OCI-LY1 (cell line): ENCODE data around the gene IDUA.

Experiments used
- H2AFZ ChIP-seq: fragments of 200-600 bp; sonication (generic), shearing (Covaris generic); 2 replicates; pipeline ENCODE4 v1.6.0; 2014; ENCODE audit warnings: antibody characterized with exemption, mild to moderate bottlenecking, low read length
- H3F3A ChIP-seq: fragments of 200-600 bp; sonication (generic), shearing (Covaris generic); 2 replicates; pipeline ENCODE4 v1.6.0; 2014; ENCODE audit warnings: mild to moderate bottlenecking, antibody characterized with exemption, low read length, moderate library complexity; ENCODE audit not compliant: insufficient read depth
- H3K27ac ChIP-seq: fragments of 200-600 bp; sonication (generic); 2 replicates; pipeline ENCODE4 v1.5.1; 2014; ENCODE audit warnings: low read length, mixed run types, mild to moderate bottlenecking, low read depth; ENCODE audit not compliant: poor library complexity, severe bottlenecking
- H3K27me3 ChIP-seq: fragments of 200-600 bp; sonication (generic); 2 replicates; pipeline ENCODE4 v1.6.0; 2014; ENCODE audit warnings: antibody characterized with exemption, mild to moderate bottlenecking, low read length, moderate library complexity; ENCODE audit not compliant: insufficient read depth
- H3K36me3 ChIP-seq: fragments of 200-600 bp; sonication (generic); 2 replicates; pipeline ENCODE4 v1.6.1; 2014; ENCODE audit warnings: mild to moderate bottlenecking, antibody characterized with exemption, low read length, moderate library complexity, mixed read lengths; ENCODE audit not compliant: insufficient read depth
- H3K4me1 ChIP-seq: fragments of 200-600 bp; sonication (generic); 2 replicates; pipeline ENCODE4 v1.5.1; 2014; ENCODE audit warnings: mild to moderate bottlenecking, low read length, moderate library complexity; ENCODE audit not compliant: insufficient read depth, severe bottlenecking
- H3K4me2 ChIP-seq: fragments of 200-600 bp; sonication (generic), shearing (Covaris generic); 2 replicates; pipeline ENCODE4 v1.6.1; 2014; ENCODE audit warnings: low read length
- H3K4me3 ChIP-seq: fragments of 200-600 bp; sonication (generic); 2 replicates; pipeline ENCODE4 v1.5.1; 2014; ENCODE audit warnings: low read length, low read depth, mild to moderate bottlenecking, mixed read lengths; ENCODE audit not compliant: poor library complexity, severe bottlenecking
- H3K79me2 ChIP-seq: fragments of 200-600 bp; shearing (Covaris generic); 2 replicates; pipeline ENCODE4 v1.6.1; 2016; ENCODE audit warnings: mixed run types, low read length, mixed read lengths; ENCODE audit not compliant: insufficient read depth
- H3K9ac ChIP-seq: fragments of 200-600 bp; sonication (generic), shearing (Covaris generic); 2 replicates; pipeline ENCODE4 v1.6.1; 2014; ENCODE audit warnings: mild to moderate bottlenecking, low read length, mixed read lengths
- H3K9me2 ChIP-seq: fragments of 200-600 bp; sonication (generic), shearing (Covaris generic); 2 replicates; pipeline ENCODE4 v1.6.1; 2014; ENCODE audit warnings: low read depth, mild to moderate bottlenecking, low read length, mixed read lengths
- H3K9me3 ChIP-seq: fragments of 200-600 bp; shearing (Covaris generic); 2 replicates; pipeline ENCODE4 v1.6.1; 2014; ENCODE audit warnings: low read length, mixed read lengths
- H4K20me1 ChIP-seq: fragments of 200-600 bp; sonication (generic), shearing (Covaris generic); 2 replicates; pipeline ENCODE4 v1.6.0; 2016; ENCODE audit warnings: mild to moderate bottlenecking, low read length; ENCODE audit not compliant: insufficient read depth
- EZH2 ChIP-seq: fragments of 200-600 bp; sonication (generic), shearing (Covaris generic); IDR thresholded peaks from 2 replicates; pipeline ENCODE4 v1.8.0; 2017; ENCODE audit warnings: borderline replicate concordance, mixed run types, mild to moderate bottlenecking, antibody characterized with exemption, low read length, moderate library complexity, mixed read lengths
- TF ChIP-seq, protein P1 (sequence below): fragments of 200-600 bp; sonication (generic), shearing (Covaris generic); IDR thresholded peaks from 2 replicates; pipeline ENCODE4 v1.5.1; 2017; ENCODE audit warnings: mild to moderate bottlenecking, antibody characterized with exemption, low read length, moderate library complexity, mixed read lengths

Gene IDUA

GRCh38 chr4:1040344-1041146, 53.7 kb downstream of the IDUA start:
- H3K27ac ChIP-seq: no peak overlapping the region
- H3K9me3 ChIP-seq: no peaks in the 10 kb centered on the region
- H3K4me1 ChIP-seq: no peaks in the 10 kb centered on the region
- no peaks in the 10 kb centered on the region for H4K20me1 ChIP-seq
- no peaks in the 10 kb centered on the region for H3F3A ChIP-seq
- no peaks in the 10 kb centered on the region for H3K79me2 ChIP-seq
- no peak for TF ChIP-seq EZH2
- TF ChIP-seq, protein P1, sequence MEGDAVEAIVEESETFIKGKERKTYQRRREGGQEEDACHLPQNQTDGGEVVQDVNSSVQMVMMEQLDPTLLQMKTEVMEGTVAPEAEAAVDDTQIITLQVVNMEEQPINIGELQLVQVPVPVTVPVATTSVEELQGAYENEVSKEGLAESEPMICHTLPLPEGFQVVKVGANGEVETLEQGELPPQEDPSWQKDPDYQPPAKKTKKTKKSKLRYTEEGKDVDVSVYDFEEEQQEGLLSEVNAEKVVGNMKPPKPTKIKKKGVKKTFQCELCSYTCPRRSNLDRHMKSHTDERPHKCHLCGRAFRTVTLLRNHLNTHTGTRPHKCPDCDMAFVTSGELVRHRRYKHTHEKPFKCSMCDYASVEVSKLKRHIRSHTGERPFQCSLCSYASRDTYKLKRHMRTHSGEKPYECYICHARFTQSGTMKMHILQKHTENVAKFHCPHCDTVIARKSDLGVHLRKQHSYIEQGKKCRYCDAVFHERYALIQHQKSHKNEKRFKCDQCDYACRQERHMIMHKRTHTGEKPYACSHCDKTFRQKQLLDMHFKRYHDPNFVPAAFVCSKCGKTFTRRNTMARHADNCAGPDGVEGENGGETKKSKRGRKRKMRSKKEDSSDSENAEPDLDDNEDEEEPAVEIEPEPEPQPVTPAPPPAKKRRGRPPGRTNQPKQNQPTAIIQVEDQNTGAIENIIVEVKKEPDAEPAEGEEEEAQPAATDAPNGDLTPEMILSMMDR: no peak
- H3K9ac ChIP-seq: no peak overlapping the region
- no peaks in the 10 kb centered on the region for H3K36me3 ChIP-seq
- no peaks in the 10 kb centered on the region for H3K27me3 ChIP-seq
- H2AFZ ChIP-seq: no peak overlapping the region
- no peaks in the 10 kb centered on the region for H3K9me2 ChIP-seq
- no peak overlapping the region for H3K4me3 ChIP-seq
- no peak overlapping the region for H3K4me2 ChIP-seq

- no peaks in the 10 kb centered on the region for H3F3A ChIP-seq
- H3K4me1 ChIP-seq: no peaks in the 10 kb centered on the region
- H3K4me3 ChIP-seq: no peak overlapping the region
- no peaks in the 10 kb centered on the region for H3K27me3 ChIP-seq
- no peaks in the 10 kb centered on the region for H3K9me2 ChIP-seq
- H3K9me3 ChIP-seq: no peaks in the 10 kb centered on the region
- no peak overlapping the region for H3K27ac ChIP-seq
- H3K36me3 ChIP-seq: no peaks in the 10 kb centered on the region
- H2AFZ ChIP-seq: no peak overlapping the region
- no peak overlapping the region for H3K4me2 ChIP-seq
- no peaks in the 10 kb centered on the region for H4K20me1 ChIP-seq
- H3K9ac ChIP-seq: no peak overlapping the region
- no peaks in the 10 kb centered on the region for H3K79me2 ChIP-seq
- no peak for TF ChIP-seq EZH2
- TF ChIP-seq, protein P1: no peak
Observed at GRCh38 chr4:1041147-1041935, 54.5 kb downstream of the IDUA start.

GRCh38 chr4:1041936-1042330, 55.1 kb downstream of the IDUA start:
- no peak overlapping the region for H3K4me2 ChIP-seq
- H2AFZ ChIP-seq: no peak overlapping the region

More at GRCh38 chr4:1041936-1042330, 55.1 kb downstream of the IDUA start:
- H3K9me2 ChIP-seq: no peaks in the 10 kb centered on the region
- no peaks in the 10 kb centered on the region for H4K20me1 ChIP-seq
- H3K4me3 ChIP-seq: no peak overlapping the region
- H3K27me3 ChIP-seq: no peaks in the 10 kb centered on the region
- H3K9ac ChIP-seq: no peak overlapping the region
- no peaks in the 10 kb centered on the region for H3K79me2 ChIP-seq
- no peak for TF ChIP-seq EZH2
- TF ChIP-seq, protein P1: no peak
- H3K4me1 ChIP-seq: no peaks in the 10 kb centered on the region
- no peaks in the 10 kb centered on the region for H3K36me3 ChIP-seq
- no peaks in the 10 kb centered on the region for H3F3A ChIP-seq
- H3K9me3 ChIP-seq: no peaks in the 10 kb centered on the region
- H3K27ac ChIP-seq: no peak overlapping the region
